GM23248 (cell line): Measurements from ENCODE around the gene ERBB3. TPM values are rescaled to one million over a fixed set of nuclear protein-coding genes. Genes with fewer than 3 reads are reported as not detected.

Experiments
- DNase-seq: peaks from one replicate; pipeline ENCODE4 v3.0.0-alpha.2; 2015
- H2AFZ ChIP-seq: fragments of 200-600 bp; sonication (generic); 2 replicates; pipeline ENCODE4 v1.6.1; 2016; ENCODE audit warnings: antibody characterized with exemption
- H3F3A ChIP-seq: fragments of 200-600 bp; sonication (generic); 2 replicates; pipeline ENCODE4 v1.6.1; 2016; ENCODE audit warnings: mild to moderate bottlenecking, antibody characterized with exemption, mixed run types; ENCODE audit not compliant: insufficient read depth
- H3K27ac ChIP-seq: fragments of 200-600 bp; sonication (generic); 2 replicates; pipeline ENCODE4 v1.5.1; 2016; ENCODE audit warnings: mild to moderate bottlenecking
- H3K27me3 ChIP-seq: fragments of 200-600 bp; sonication (generic); replicated peaks from 2 replicates; pipeline ENCODE4 v1.6.1; 2016; ENCODE audit warnings: mild to moderate bottlenecking; ENCODE audit not compliant: insufficient read depth
- H3K36me3 ChIP-seq: fragments of 200-600 bp; sonication (generic); 2 replicates; pipeline ENCODE4 v1.6.1; 2016; ENCODE audit warnings: low read depth, mild to moderate bottlenecking
- H3K4me1 ChIP-seq: fragments of 200-600 bp; sonication (generic); 2 replicates; pipeline ENCODE4 v1.6.1; 2016; ENCODE audit warnings: mild to moderate bottlenecking; ENCODE audit not compliant: insufficient read depth
- H3K4me2 ChIP-seq: fragments of 200-600 bp; sonication (generic); one replicate; pipeline ENCODE4 v1.6.1; 2016; ENCODE audit warnings: mild to moderate bottlenecking; ENCODE audit not compliant: unreplicated experiment
- H3K4me3 ChIP-seq: fragments of 200-600 bp; sonication (generic); 2 replicates; pipeline ENCODE4 v1.5.1; 2016; ENCODE audit warnings: mild to moderate bottlenecking
- H3K79me2 ChIP-seq: fragments of 200-600 bp; sonication (generic); 2 replicates; pipeline ENCODE4 v1.6.1; 2016; ENCODE audit warnings: mild to moderate bottlenecking; ENCODE audit not compliant: insufficient read depth
- H3K9ac ChIP-seq: fragments of 200-600 bp; sonication (generic); 2 replicates; pipeline ENCODE4 v1.6.1; 2016; ENCODE audit warnings: mild to moderate bottlenecking
- H3K9me2 ChIP-seq: fragments of 200-600 bp; sonication (generic); 2 replicates; pipeline ENCODE4 v1.6.1; 2016; ENCODE audit warnings: mixed run types, mild to moderate bottlenecking, moderate library complexity; ENCODE audit not compliant: insufficient read depth
- H3K9me3 ChIP-seq: fragments of 200-600 bp; sonication (generic); one replicate; pipeline ENCODE4 v1.6.1; 2017; ENCODE audit warnings: low read depth
- H4K20me1 ChIP-seq: fragments of 200-600 bp; sonication (generic); 2 replicates; pipeline ENCODE4 v1.6.0; 2016; ENCODE audit not compliant: insufficient read depth
- EZH2 ChIP-seq: fragments of 200-600 bp; sonication (generic); IDR thresholded peaks from 2 replicates; pipeline ENCODE4 v1.6.1; 2018; ENCODE audit warnings: antibody characterized with exemption, mild to moderate bottlenecking; ENCODE audit not compliant: insufficient read depth, poor library complexity, severe bottlenecking
- EZH2phosphoT487 ChIP-seq: fragments of 200-600 bp; sonication (generic); IDR thresholded peaks from 2 replicates; pipeline ENCODE4 v1.6.1; 2018; ENCODE audit warnings: antibody characterized with exemption, moderate library complexity, mild to moderate bottlenecking, low read depth; ENCODE audit not compliant: insufficient read depth
- WGBS, 2 experiments: methylation state at CpG; one replicate each; pipeline ENCODE4 v1.1.6; 2015 to 2017; ENCODE audit warnings: low lambda C conversion rate in 2 of 2, low coverage in 1 of 2; ENCODE audit errors: missing lambda C conversion rate in 2 of 2; 5-methylcytosine and 5-hydroxymethylcytosine counted together
- in situ Hi-C: fragments of 300-500 bp; cut with MboI; formaldehyde crosslinking; loops from 2 replicates; pipeline ENCODE4 v1.15.0; 2020
- polyA plus RNA-seq: library from polyadenylated mRNA; unstranded; fragments of >200 nt; fragmentation: Nextera tagmentation; extraction: Ambion mirVana; gene quantifications from 2 replicates; pipeline ENCODE4 v1.2.1, GENCODE V29; 2016
- total RNA-seq: library from RNA; depleted of rRNA; stranded (reverse); fragments of >200 nt; shearing (Covaris generic); gene quantifications from 2 replicates; pipeline ENCODE4 v1.2.3, GENCODE V29; 2014

The ERBB3 gene
- total and polyA plus RNA-seq, 2 experiments from 2014 or later = 1.9 to 3.5 TPM

- no peak for DNase-seq
- no peak overlapping the region for H3K4me3 ChIP-seq
- no peak overlapping the region for H3K27ac ChIP-seq
- H3K36me3 ChIP-seq = no peaks in the 10 kb centered on the region
- no peaks in the 10 kb centered on the region for H4K20me1 ChIP-seq
- H3K27me3 ChIP-seq = no peaks in the 10 kb centered on the region; the same call in 1 of the 2 replicates
- no peaks in the 10 kb centered on the region for H3K9me3 ChIP-seq
- in situ Hi-C loops = no loop called here
- H3K4me2 ChIP-seq = no peak overlapping the region
- no peak overlapping the region for H2AFZ ChIP-seq
- H3F3A ChIP-seq = peaks cover 6% of the 10 kb centered on the region
- H3K79me2 ChIP-seq = no peaks in the 10 kb centered on the region
- no peak overlapping the region for H3K9ac ChIP-seq
- no peaks in the 10 kb centered on the region for H3K9me2 ChIP-seq
- no peaks in the 10 kb centered on the region for H3K4me1 ChIP-seq
- TF ChIP-seq EZH2phosphoT487 = no peak
- 80 to 86% methylated on average over 2 of the region's 2 CpGs for WGBS, 2 experiments
Measured at GRCh38 chr12:56082382-56082781, 2.4 kb downstream of the ERBB3 start.

- Histone ChIP-seq H4K20me1 (no peaks in the 10 kb centered on the region), H3K4me2 (no peak overlapping the region), H3K9ac (no peak overlapping the region), H3K27me3 (no peaks in the 10 kb centered on the region; the same call in 1 of the 2 replicates), H3K36me3 (no peaks in the 10 kb centered on the region), H3K4me1 (no peaks in the 10 kb centered on the region), H3K9me2 (no peaks in the 10 kb centered on the region), H3F3A (peaks cover 6% of the 10 kb centered on the region), H3K4me3 (no peak overlapping the region), H3K79me2 (no peaks in the 10 kb centered on the region), H3K27ac (no peak overlapping the region), H3K9me3 (no peaks in the 10 kb centered on the region), H2AFZ (no peak overlapping the region)
- TF ChIP-seq EZH2 = no peak
- TF ChIP-seq EZH2phosphoT487 = no peak
- DNase-seq = no peak
- 29 to 32% methylated on average over 2 to 3 of the region's 3 CpGs for WGBS, 2 experiments
- in situ Hi-C loops = no loop called here
Measured at GRCh38 chr12:56082967-56083366, 3.0 kb downstream of the ERBB3 start.

- H3K4me3 ChIP-seq = no peak overlapping the region
- H3K27me3 ChIP-seq = no peaks in the 10 kb centered on the region; the same call in 1 of the 2 replicates
- H3K36me3 ChIP-seq = no peaks in the 10 kb centered on the region
- no peaks in the 10 kb centered on the region for H3K79me2 ChIP-seq
- DNase-seq = peak; percentile 17
- TF ChIP-seq EZH2 (no peak), EZH2phosphoT487 (no peak)
- no peak overlapping the region for H3K27ac ChIP-seq
- 74 to 83% methylated on average over 15 of the region's 15 CpGs for WGBS, 2 experiments
- no peaks in the 10 kb centered on the region for H3K9me3 ChIP-seq
- H3K9me2 ChIP-seq = no peaks in the 10 kb centered on the region
- no peaks in the 10 kb centered on the region for H3F3A ChIP-seq
- H3K4me2 ChIP-seq = no peak overlapping the region
- in situ Hi-C loops = no loop called here
- no peak overlapping the region for H2AFZ ChIP-seq
- H4K20me1 ChIP-seq = no peaks in the 10 kb centered on the region
- H3K4me1 ChIP-seq = no peaks in the 10 kb centered on the region
- H3K9ac ChIP-seq = no peak overlapping the region
Measured at GRCh38 chr12:56084958-56085543, 5.1 kb downstream of the ERBB3 start.

- H3K4me3 ChIP-seq = no peak overlapping the region
- no peak overlapping the region for H2AFZ ChIP-seq
- H3K36me3 ChIP-seq = no peaks in the 10 kb centered on the region
- no peaks in the 10 kb centered on the region; the same call in 1 of the 2 replicates for H3K27me3 ChIP-seq
- in situ Hi-C loops = no loop called here
- no peaks in the 10 kb centered on the region for H3K9me2 ChIP-seq
- no peak overlapping the region for H3K9ac ChIP-seq
- H3K79me2 ChIP-seq = no peaks in the 10 kb centered on the region
- no peaks in the 10 kb centered on the region for H4K20me1 ChIP-seq
- no peaks in the 10 kb centered on the region for H3F3A ChIP-seq
- H3K9me3 ChIP-seq = no peaks in the 10 kb centered on the region
- H3K4me2 ChIP-seq = no peak overlapping the region
- H3K4me1 ChIP-seq = no peaks in the 10 kb centered on the region
- TF ChIP-seq EZH2 = no peak
- TF ChIP-seq EZH2phosphoT487 = no peak
- no peak for DNase-seq
- no peak overlapping the region for H3K27ac ChIP-seq
- 69 to 90% methylated on average over 3 of the region's 3 CpGs for WGBS, 2 experiments
Measured at GRCh38 chr12:56086096-56086495, 6.1 kb downstream of the ERBB3 start.

- TF ChIP-seq EZH2phosphoT487 (no peak), EZH2 (no peak)
- no peaks in the 10 kb centered on the region for H3K9me3 ChIP-seq
- no peak overlapping the region for H3K4me3 ChIP-seq
- no peaks in the 10 kb centered on the region for H4K20me1 ChIP-seq
- no peaks in the 10 kb centered on the region for H3K36me3 ChIP-seq
- no peaks in the 10 kb centered on the region for H3K79me2 ChIP-seq
- H3F3A ChIP-seq = no peaks in the 10 kb centered on the region
- H3K9ac ChIP-seq = no peak overlapping the region
- no peak for DNase-seq
- no peak overlapping the region for H2AFZ ChIP-seq
- no peak overlapping the region for H3K4me2 ChIP-seq
- H3K4me1 ChIP-seq = no peaks in the 10 kb centered on the region
- no peaks in the 10 kb centered on the region for H3K27me3 ChIP-seq
- H3K9me2 ChIP-seq = no peaks in the 10 kb centered on the region
- H3K27ac ChIP-seq = no peak overlapping the region
- in situ Hi-C loops = no loop called here
- WGBS, 2 experiments = 78 to 83% methylated on average over 6 of the region's 6 CpGs
Measured at GRCh38 chr12:56086608-56087007, 6.6 kb downstream of the ERBB3 start.
